HG03064 (cell line): ENCODE results near the gene HM13.
"Not testable (repeated sequence)": the region's sequence is repeated elsewhere in the genome, so short reads cannot be mapped to it uniquely, and the experiment has no call there.

ENCODE experiments used
- ATAC-seq: cut with Tn5 transposase; IDR thresholded peaks from one replicate; pipeline ENCODE4 v1.9.1; 2021; ENCODE audit warnings: low read depth; ENCODE audit not compliant: unreplicated experiment

Gene HM13

GRCh38 chr20:31580706-31581105, 66.5 kb downstream of the HM13 start:
- no peak for ATAC-seq

GRCh38 chr20:31581391-31581790, 67.1 kb downstream of the HM13 start:
- ATAC-seq = no peak

- ATAC-seq = no peak
Observed at GRCh38 chr20:31587545-31588389, 73.5 kb downstream of the HM13 start.

GRCh38 chr20:31590717-31591225, 76.5 kb downstream of the HM13 start:
- ATAC-seq = no peak

- no peak for ATAC-seq
Observed at GRCh38 chr20:31593221-31594001, 79.2 kb downstream of the HM13 start.

GRCh38 chr20:31594002-31594557, 79.8 kb downstream of the HM13 start:
- no peak for ATAC-seq

- no peak for ATAC-seq
Observed at GRCh38 chr20:31594558-31595379, 80.5 kb downstream of the HM13 start.

- ATAC-seq = no peak
Observed at GRCh38 chr20:31595380-31595653, 81.1 kb downstream of the HM13 start.

GRCh38 chr20:31595654-31596411, 81.6 kb downstream of the HM13 start:
- no peak for ATAC-seq

- not testable (repeated sequence) for ATAC-seq
Observed at GRCh38 chr20:31596412-31596715, 82.1 kb downstream of the HM13 start.

GRCh38 chr20:31596831-31597480, 82.7 kb downstream of the HM13 start:
- no peak for ATAC-seq

- no peak for ATAC-seq
Observed at GRCh38 chr20:31597481-31597855, 83.2 kb downstream of the HM13 start.

GRCh38 chr20:31602431-31602778, 88.2 kb downstream of the HM13 start:
- ATAC-seq = no peak

- ATAC-seq = peak; percentile 59
Observed at GRCh38 chr20:31602779-31603441, 88.7 kb downstream of the HM13 start.

GRCh38 chr20:31603822-31604566, 89.8 kb downstream of the HM13 start:
- ATAC-seq = no peak

GRCh38 chr20:31604567-31605030, 90.4 kb downstream of the HM13 start:
- no peak for ATAC-seq

- ATAC-seq = peak; percentile 75
Observed at GRCh38 chr20:31605031-31605901, 91.0 kb downstream of the HM13 start, which contains the start of gene ID1. TSS of gene ID1 (plus strand) at chr20:31605289. CDS start at chr20:31605388, 99 bp downstream.
